ENCODE results near the gene UCP1. TPM values are rescaled to one million over a fixed set of nuclear protein-coding genes. Genes with fewer than 3 reads are reported as not detected.
"Not testable (repeated sequence)": the region's sequence is repeated elsewhere in the genome, so short reads cannot be mapped to it uniquely, and the experiment has no call there.

Gene UCP1
- polyA plus RNA-seq, 4 donors: 0.04 TPM; not detected in 3

DNA sequence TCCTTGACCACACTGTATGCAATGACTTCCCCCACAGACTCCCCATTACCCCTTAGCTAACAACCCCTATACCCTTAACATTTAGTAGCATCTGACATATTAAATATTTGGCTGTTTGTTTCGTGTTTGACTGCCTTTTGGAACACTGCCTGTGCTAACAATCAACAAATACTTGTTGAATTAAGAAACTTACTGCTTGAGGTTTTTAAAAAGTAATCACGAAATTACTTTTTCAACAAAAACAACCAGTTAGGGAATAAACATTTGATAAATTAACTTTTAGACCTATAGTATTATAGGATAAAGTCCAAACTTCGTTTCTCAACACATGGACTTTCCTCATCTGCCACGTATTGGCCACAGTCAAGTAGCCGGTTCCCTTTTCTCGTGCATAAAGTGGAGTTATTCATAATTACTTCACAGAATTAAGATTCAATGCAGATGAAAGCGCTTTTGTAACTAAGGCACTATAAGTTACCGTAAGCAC lies 45.3 kb downstream of the UCP1 start:
- Histone ChIP-seq H3K4me3 (ENCODE audit: low read depth in 1 of 3, low read length in 3 of 3) (peak overlapping the region; percentile 23 to 68 (median 26)), H3K27ac (ENCODE audit: low read depth in 1 of 3, low read length in 2 of 3) (peak overlapping the region; percentile 14 to 84 (median 17)), H3K4me1 (ENCODE audit: control insufficient read depth in 3 of 3, insufficient read depth in 2 of 3, low read depth in 1 of 3, low read length in 2 of 3) (peaks cover 0 to 5% (median 5%) of the 10 kb centered on the region in 3 donors), H3K27me3 (ENCODE audit: control insufficient read depth in 3 of 3, insufficient read depth in 3 of 3, low read length in 3 of 3) (no peaks in the 10 kb centered on the region), H3K36me3 (ENCODE audit: control insufficient read depth in 3 of 3, insufficient read depth in 2 of 3, low read depth in 1 of 3, low read length in 3 of 3) (peaks cover 0 to 3% (median 0%) of the 10 kb centered on the region in 3 donors), H3K9me3 (ENCODE audit: control insufficient read depth in 2 of 2, insufficient read depth in 1 of 2, low read depth in 1 of 2, low read length in 1 of 2) (no peaks in the 10 kb centered on the region)
- no peak for FAIRE-seq
- DNase-seq: no peak
- WGBS, 3 donors: 6 to 15% (median 8%) methylated on average over 8 of the region's 8 CpGs

DNA sequence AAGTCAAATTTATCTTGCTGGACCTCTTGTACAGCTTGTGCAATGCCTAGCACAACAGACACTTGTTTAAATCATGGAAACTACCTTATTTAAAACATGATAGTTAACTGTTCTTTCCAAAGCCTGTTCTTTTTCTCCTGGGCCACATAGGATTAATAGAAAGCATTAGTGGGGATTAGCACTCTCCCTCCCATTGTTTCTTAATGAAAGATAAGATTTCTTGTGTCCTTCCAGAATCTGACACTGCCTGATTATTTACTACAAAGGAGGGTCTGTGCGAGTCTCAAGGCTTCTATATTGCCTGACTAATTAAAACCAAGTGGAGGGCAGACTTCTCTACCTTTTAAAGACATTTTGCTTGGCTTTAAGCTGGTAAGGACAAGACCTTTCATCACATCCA lies 53.3 kb downstream of the UCP1 start:
- Histone ChIP-seq H3K27ac (ENCODE audit: low read depth in 1 of 3, low read length in 2 of 3) (no peak overlapping the region), H3K4me1 (ENCODE audit: control insufficient read depth in 3 of 3, insufficient read depth in 2 of 3, low read depth in 1 of 3, low read length in 2 of 3) (no peaks in the 10 kb centered on the region), H3K9me3 (ENCODE audit: control insufficient read depth in 2 of 2, insufficient read depth in 1 of 2, low read depth in 1 of 2, low read length in 1 of 2) (no peaks in the 10 kb centered on the region), H3K27me3 (ENCODE audit: control insufficient read depth in 3 of 3, insufficient read depth in 3 of 3, low read length in 3 of 3) (no peaks in the 10 kb centered on the region), H3K36me3 (ENCODE audit: control insufficient read depth in 3 of 3, insufficient read depth in 2 of 3, low read depth in 1 of 3, low read length in 3 of 3) (no peaks in the 10 kb centered on the region), H3K4me3 (ENCODE audit: low read depth in 1 of 3, low read length in 3 of 3) (no peak overlapping the region)
- 49 to 56% (median 53%) methylated on average over 1 of the region's 1 CpG for WGBS, 3 donors
- FAIRE-seq (no peak), DNase-seq (no peak)

DNA sequence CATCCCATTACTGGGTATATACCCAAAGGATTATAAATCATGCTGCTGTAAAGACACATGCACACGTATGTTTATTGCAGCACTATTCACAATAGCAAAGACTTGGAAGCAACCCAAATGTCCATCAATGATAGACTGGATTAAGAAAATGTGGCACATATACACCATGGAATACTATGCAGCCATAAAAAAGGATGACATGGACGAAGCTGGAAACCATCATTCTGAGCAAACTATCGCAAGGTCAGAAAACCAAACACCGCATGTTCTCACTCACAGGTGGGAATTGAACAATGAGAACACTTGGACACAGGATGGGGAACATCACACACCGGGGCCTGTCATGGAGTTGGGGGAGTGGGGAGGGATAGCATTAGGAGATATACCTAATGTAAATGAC lies 55.0 kb downstream of the UCP1 start:
- not testable (repeated sequence) for H3K27me3 ChIP-seq (ENCODE audit: control insufficient read depth in 3 of 3, insufficient read depth in 3 of 3, low read length in 3 of 3); H3K36me3 ChIP-seq (ENCODE audit: control insufficient read depth in 3 of 3, insufficient read depth in 2 of 3, low read depth in 1 of 3, low read length in 3 of 3); H3K4me3 ChIP-seq (ENCODE audit: low read depth in 1 of 3, low read length in 3 of 3); FAIRE-seq; H3K27ac ChIP-seq (ENCODE audit: low read depth in 1 of 3, low read length in 2 of 3); H3K4me1 ChIP-seq (ENCODE audit: control insufficient read depth in 3 of 3, insufficient read depth in 2 of 3, low read depth in 1 of 3, low read length in 2 of 3); DNase-seq; H3K9me3 ChIP-seq (ENCODE audit: control insufficient read depth in 2 of 2, insufficient read depth in 1 of 2, low read depth in 1 of 2, low read length in 1 of 2)
- 85 to 92% (median 87%) methylated on average over 5 of the region's 5 CpGs for WGBS, 3 donors

Other genes with a start within 250 kb of the UCP1 start
- gene SCOC, start 195.3 kb downstream of the UCP1 start, polyA plus RNA-seq: 10 to 100 TPM; 55.9 to 81.9 (median 67.8) TPM
- gene CLGN, start 141.3 kb downstream of the UCP1 start, polyA plus RNA-seq: under 1 TPM in 2 of 4 donors, not detected in 2; 0.38 to 0.88 TPM
- gene MGAT4D, start 70.7 kb downstream of the UCP1 start, polyA plus RNA-seq: not detected
- gene ELMOD2, start 44.8 kb downstream of the UCP1 start, polyA plus RNA-seq: 10 to 100 TPM in 1 of 4 donors, 1 to 10 TPM in 3; 5.6 to 36.3 (median 7.6) TPM
- 10 to 100 TPM in 3 of 4 donors, 1 to 10 TPM in 1; 6.8 to 27.0 (median 10.7) TPM for gene TBC1D9, start 187.4 kb upstream of the UCP1 start, polyA plus RNA-seq